Measurements from ENCODE around the gene KCTD16. TPM values are rescaled to one million over a fixed set of nuclear protein-coding genes. Genes with fewer than 3 reads are reported as not detected.
A peak's percentile ranks its signal among the peaks of the same experiment; 100 is the strongest.

KCTD16 gene
- total and polyA plus RNA-seq, 4 donors = 5.1 to 30.8 (median 7.3) TPM

DNA sequence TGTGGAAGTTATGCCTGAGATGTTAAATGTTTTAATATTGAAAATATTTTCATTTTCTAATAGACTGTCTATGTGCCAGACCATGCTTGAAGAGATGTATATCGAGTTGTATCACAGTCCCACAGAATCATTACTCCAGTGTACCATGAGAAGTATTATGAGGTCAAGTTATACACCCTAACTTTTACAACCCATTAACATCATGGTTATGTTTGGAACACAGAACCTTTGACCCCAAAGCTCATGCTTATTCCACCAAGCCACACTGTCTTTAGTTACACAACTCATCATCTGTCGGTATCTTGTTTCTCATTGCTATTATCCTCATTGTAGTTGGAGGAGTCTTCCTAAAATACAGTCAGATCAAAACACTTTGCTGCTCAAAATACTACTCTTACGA, 248.0 kb downstream of the KCTD16 start:
- 80% methylated on average over 1 of the region's 3 CpGs for WGBS (ENCODE audit: insufficient coverage)
- Histone ChIP-seq H3K9me3 (ENCODE audit: control insufficient read depth, insufficient read depth, low read length) (no peaks in the 10 kb centered on the region), H3K36me3 (ENCODE audit: control insufficient read depth, insufficient read depth, low read length) (no peaks in the 10 kb centered on the region), H3K27ac (ENCODE audit: low read depth, low read length) (no peak overlapping the region), H3K4me1 (ENCODE audit: control insufficient read depth, insufficient read depth, low read length) (no peaks in the 10 kb centered on the region), H3K27me3 (ENCODE audit: control insufficient read depth, insufficient read depth, low read length) (no peaks in the 10 kb centered on the region), H3K4me3 (ENCODE audit: low read depth, low read length) (no peak overlapping the region)
- DNase-seq (ENCODE audit: low read depth in 4 of 6, low spot score in 6 of 6) = no peak

DNA sequence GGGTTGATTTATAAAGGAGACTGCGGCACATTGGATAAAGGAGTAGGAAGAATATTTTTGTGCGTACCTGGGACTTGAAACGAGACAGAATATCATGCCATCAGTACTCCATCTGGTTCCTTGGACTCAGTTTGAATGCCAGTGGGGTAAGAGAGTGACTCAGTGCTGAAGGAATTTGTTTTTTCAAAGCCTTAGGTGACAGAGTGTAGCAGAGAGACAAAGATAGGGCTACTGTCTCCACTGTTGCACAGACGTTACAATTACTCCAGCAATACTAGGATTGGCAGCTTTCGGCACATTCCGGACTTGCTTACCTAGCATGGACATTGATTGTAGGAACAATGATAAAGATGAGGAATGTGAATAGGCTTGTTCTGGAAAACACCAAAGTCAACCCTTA, 250.7 kb downstream of the KCTD16 start:
- WGBS (ENCODE audit: insufficient coverage) = 86% methylated on average over 4 of the region's 6 CpGs
- no peaks in the 10 kb centered on the region for H3K36me3 ChIP-seq (ENCODE audit: control insufficient read depth, insufficient read depth, low read length)
- no peaks in the 10 kb centered on the region for H3K27me3 ChIP-seq (ENCODE audit: control insufficient read depth, insufficient read depth, low read length)
- no peaks in the 10 kb centered on the region for H3K9me3 ChIP-seq (ENCODE audit: control insufficient read depth, insufficient read depth, low read length)
- H3K27ac ChIP-seq (ENCODE audit: low read depth, low read length) = no peak overlapping the region
- H3K4me1 ChIP-seq (ENCODE audit: control insufficient read depth, insufficient read depth, low read length) = no peaks in the 10 kb centered on the region
- no peak overlapping the region for H3K4me3 ChIP-seq (ENCODE audit: low read depth, low read length)
- DNase-seq (ENCODE audit: low read depth in 4 of 6, low spot score in 6 of 6) = peak in 1 of 6 donors; percentile 24

DNA sequence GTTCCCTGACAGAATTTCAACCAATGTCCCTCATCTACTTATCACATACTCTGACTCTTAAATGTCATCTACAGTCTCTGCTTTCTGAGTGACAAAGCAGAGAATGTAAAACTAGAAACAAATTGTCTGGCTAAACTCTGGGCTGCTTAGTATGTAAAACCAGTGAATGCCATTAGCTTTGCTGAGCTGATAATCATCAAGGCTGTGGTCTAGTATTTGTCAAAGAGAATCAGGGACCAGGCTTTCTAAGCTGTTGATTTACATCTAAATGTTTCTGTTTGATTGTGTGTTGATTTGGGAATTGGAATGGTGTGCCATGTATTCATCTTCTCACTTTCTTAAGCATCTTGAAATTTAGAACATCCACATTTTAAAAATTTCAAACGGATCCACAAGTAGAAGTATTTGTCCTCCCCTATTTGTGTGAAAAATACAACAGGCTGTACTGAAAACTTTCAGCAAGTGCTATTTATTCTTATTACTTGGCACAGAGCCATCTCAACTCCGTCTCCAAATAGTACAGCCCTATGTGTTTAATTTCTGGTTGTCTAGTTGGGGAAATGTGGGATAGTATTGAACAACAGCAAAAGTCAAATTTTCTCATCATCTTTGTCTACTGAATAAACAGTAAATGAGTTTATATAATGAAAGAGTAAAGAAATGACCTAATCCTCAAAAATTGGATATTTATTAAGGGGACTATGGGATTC, 251.5 kb downstream of the KCTD16 start:
- WGBS (ENCODE audit: insufficient coverage) = no CpG with 5 or more reads among the region's 2 CpGs
- no peaks in the 10 kb centered on the region for H3K36me3 ChIP-seq (ENCODE audit: control insufficient read depth, insufficient read depth, low read length)
- H3K4me1 ChIP-seq (ENCODE audit: control insufficient read depth, insufficient read depth, low read length) = no peaks in the 10 kb centered on the region
- no peaks in the 10 kb centered on the region for H3K27me3 ChIP-seq (ENCODE audit: control insufficient read depth, insufficient read depth, low read length)
- DNase-seq (ENCODE audit: low read depth in 4 of 6, low spot score in 6 of 6) = no peak
- H3K9me3 ChIP-seq (ENCODE audit: control insufficient read depth, insufficient read depth, low read length) = no peaks in the 10 kb centered on the region
- no peak overlapping the region for H3K27ac ChIP-seq (ENCODE audit: low read depth, low read length)
- H3K4me3 ChIP-seq (ENCODE audit: low read depth, low read length) = no peak overlapping the region

DNA sequence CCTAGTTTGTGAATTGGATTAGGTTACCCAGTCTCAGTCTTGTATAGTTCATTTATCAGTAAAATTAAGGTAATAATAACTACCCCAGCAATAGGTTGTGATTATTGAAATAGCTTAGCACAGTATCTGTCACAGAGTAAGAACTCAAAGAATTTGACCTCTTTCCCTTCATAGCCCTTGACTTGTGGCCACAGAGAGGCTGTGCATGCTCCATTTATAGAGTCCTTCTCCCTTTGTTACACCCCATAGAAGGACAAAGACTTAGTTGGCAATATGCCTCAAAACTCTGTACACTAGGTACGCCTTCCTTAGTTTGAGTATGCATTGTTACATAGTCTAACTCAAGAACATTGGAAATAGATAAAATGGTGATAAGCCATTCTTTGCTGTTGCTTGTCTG, 257.2 kb downstream of the KCTD16 start:
- no peaks in the 10 kb centered on the region for H3K27me3 ChIP-seq (ENCODE audit: control insufficient read depth, insufficient read depth, low read length)
- H3K4me3 ChIP-seq (ENCODE audit: low read depth, low read length) = no peak overlapping the region
- H3K27ac ChIP-seq (ENCODE audit: low read depth, low read length) = no peak overlapping the region
- DNase-seq (ENCODE audit: low read depth in 4 of 6, low spot score in 6 of 6) = no peak
- no CpG with 5 or more reads among the region's 1 CpG for WGBS (ENCODE audit: insufficient coverage)
- H3K9me3 ChIP-seq (ENCODE audit: control insufficient read depth, insufficient read depth, low read length) = no peaks in the 10 kb centered on the region
- H3K36me3 ChIP-seq (ENCODE audit: control insufficient read depth, insufficient read depth, low read length) = no peaks in the 10 kb centered on the region
- H3K4me1 ChIP-seq (ENCODE audit: control insufficient read depth, insufficient read depth, low read length) = no peaks in the 10 kb centered on the region

DNA sequence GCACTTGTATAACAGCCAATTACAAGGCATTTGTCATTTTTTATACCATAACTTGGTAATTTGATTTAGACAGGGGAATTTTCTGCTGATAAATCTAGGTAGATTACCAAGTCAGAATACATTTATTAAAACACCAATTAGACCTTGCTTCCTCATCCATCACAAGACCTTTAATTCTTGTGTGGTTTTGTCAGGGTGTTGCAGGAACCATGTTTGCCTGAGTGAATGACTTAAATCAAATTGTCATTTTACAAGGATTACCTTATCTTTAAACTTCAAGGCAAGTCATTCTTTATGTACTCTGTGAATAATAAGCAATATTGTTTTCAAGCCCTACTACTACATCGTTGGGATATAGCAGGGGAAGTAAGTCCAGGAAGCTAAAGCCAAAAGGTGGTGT, 257.7 kb downstream of the KCTD16 start:
- H3K4me1 ChIP-seq (ENCODE audit: control insufficient read depth, insufficient read depth, low read length) = no peaks in the 10 kb centered on the region
- no CpG with 5 or more reads among the region's 1 CpG for WGBS (ENCODE audit: insufficient coverage)

DNA sequence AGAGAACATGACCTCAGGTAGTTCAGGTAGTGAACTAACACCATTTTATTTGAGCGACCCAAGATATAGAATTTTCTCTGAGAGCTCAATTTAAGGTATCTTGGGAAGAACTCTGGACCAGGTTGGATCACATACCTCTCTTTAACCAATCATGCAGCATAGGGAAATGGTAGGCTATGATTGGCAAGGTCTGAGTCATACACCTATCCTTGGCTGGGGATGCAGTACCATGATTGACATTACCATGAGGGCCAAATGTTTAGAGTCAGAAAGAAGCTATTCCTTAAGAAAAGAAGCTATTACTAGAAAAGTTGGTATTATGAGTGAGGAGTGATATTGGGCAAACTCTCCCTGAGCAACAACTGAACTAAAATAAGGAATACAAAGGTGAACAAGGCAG, 258.7 kb downstream of the KCTD16 start:
- WGBS (ENCODE audit: insufficient coverage) = 80% methylated on average over 1 of the region's 1 CpG
- no peaks in the 10 kb centered on the region for H3K36me3 ChIP-seq (ENCODE audit: control insufficient read depth, insufficient read depth, low read length)

More for the DNA sequence above, 257.7 kb downstream of the KCTD16 start:
- Histone ChIP-seq H3K27ac (ENCODE audit: low read depth, low read length) (no peak overlapping the region), H3K36me3 (ENCODE audit: control insufficient read depth, insufficient read depth, low read length) (no peaks in the 10 kb centered on the region), H3K27me3 (ENCODE audit: control insufficient read depth, insufficient read depth, low read length) (no peaks in the 10 kb centered on the region), H3K4me3 (ENCODE audit: low read depth, low read length) (no peak overlapping the region), H3K9me3 (ENCODE audit: control insufficient read depth, insufficient read depth, low read length) (no peaks in the 10 kb centered on the region)
- DNase-seq (ENCODE audit: low read depth in 4 of 6, low spot score in 6 of 6) = no peak

DNA sequence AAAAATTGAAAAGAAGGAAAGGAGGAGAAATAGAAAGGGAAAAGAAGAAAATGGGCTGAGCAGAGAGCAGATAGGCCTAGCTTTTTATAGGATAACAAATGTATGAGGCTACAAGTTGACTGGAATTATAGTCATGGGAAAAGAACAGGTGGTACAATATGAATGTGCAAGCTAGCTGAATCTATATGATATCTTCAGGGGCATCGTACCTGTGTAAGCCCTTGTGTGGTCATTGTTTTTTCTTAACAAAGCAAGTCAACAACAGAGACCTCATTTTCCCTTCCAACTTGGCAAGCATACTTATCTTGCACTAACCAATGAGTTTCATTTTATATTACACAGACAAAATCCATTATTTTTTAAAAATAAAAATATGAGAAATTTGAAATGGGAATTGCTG, 259.2 kb downstream of the KCTD16 start:
- no CpG with 5 or more reads among the region's 1 CpG for WGBS (ENCODE audit: insufficient coverage)
- H3K27me3 ChIP-seq (ENCODE audit: control insufficient read depth, insufficient read depth, low read length) = no peaks in the 10 kb centered on the region
- H3K9me3 ChIP-seq (ENCODE audit: control insufficient read depth, insufficient read depth, low read length) = no peaks in the 10 kb centered on the region
- no peak for DNase-seq (ENCODE audit: low read depth in 4 of 6, low spot score in 6 of 6)
- H3K27ac ChIP-seq (ENCODE audit: low read depth, low read length) = no peak overlapping the region
- H3K4me3 ChIP-seq (ENCODE audit: low read depth, low read length) = no peak overlapping the region
- H3K36me3 ChIP-seq (ENCODE audit: control insufficient read depth, insufficient read depth, low read length) = no peaks in the 10 kb centered on the region
- no peaks in the 10 kb centered on the region for H3K4me1 ChIP-seq (ENCODE audit: control insufficient read depth, insufficient read depth, low read length)

More for the DNA sequence above, 258.7 kb downstream of the KCTD16 start:
- no peaks in the 10 kb centered on the region for H3K4me1 ChIP-seq (ENCODE audit: control insufficient read depth, insufficient read depth, low read length)
- H3K27me3 ChIP-seq (ENCODE audit: control insufficient read depth, insufficient read depth, low read length) = no peaks in the 10 kb centered on the region
- no peak overlapping the region for H3K27ac ChIP-seq (ENCODE audit: low read depth, low read length)
- DNase-seq (ENCODE audit: low read depth in 4 of 6, low spot score in 6 of 6) = no peak
- no peak overlapping the region for H3K4me3 ChIP-seq (ENCODE audit: low read depth, low read length)
- H3K9me3 ChIP-seq (ENCODE audit: control insufficient read depth, insufficient read depth, low read length) = no peaks in the 10 kb centered on the region

DNA sequence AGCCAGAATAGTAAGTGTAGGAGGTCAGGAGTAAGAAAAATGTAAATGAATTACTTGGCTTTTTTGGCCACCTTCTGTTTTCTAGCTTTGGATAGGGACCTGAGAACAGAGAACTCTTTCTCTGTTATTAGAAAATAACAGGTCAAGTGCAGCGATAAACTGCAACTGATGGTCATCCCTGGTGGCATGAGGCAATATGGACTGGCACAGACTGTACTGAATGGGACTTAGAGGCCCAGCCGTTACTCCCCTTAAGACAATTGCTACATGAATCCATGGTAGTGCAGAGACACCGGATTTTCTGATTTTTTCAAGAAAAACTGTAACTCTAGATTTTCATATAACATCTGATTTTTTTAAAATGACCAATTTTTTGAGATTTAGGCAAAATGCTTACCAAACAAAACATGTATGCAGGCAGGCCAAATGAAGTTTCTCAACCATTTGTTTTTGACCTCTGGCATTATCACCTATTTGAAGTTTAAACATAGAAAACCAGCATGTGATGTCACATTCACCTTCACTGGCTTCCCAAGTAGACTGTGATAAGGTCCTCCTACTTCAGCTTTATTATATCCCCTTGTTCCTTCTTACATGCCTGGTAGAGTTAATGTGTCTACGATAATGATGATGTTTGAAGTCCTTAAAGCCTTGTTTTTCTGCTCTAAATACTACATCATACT, 262.6 kb downstream of the KCTD16 start:
- H3K9me3 ChIP-seq (ENCODE audit: control insufficient read depth, insufficient read depth, low read length) = no peaks in the 10 kb centered on the region
- no peak overlapping the region for H3K27ac ChIP-seq (ENCODE audit: low read depth, low read length)
- 88% methylated on average over 1 of the region's 4 CpGs for WGBS (ENCODE audit: insufficient coverage)

DNA sequence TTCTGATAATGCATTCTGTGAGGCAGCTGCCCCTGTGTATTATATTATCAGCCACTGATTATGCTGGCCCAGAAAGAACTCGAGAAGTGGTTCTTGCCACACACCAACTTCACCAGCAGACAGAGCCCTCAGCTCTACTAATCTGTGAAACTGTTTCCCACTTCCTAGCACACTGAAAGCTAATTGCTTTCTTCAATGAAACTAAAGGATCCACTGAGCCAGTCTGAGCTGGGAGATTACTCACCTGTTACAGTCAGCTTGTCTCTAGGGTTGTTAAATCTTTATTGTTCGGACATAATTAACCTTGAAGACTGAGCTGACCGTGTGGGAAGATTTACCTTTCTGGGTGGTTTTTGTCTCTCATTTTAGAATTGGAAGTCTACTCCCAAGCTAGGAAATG, 263.2 kb downstream of the KCTD16 start:
- no peaks in the 10 kb centered on the region for H3K36me3 ChIP-seq (ENCODE audit: control insufficient read depth, insufficient read depth, low read length)
- H3K9me3 ChIP-seq (ENCODE audit: control insufficient read depth, insufficient read depth, low read length) = no peaks in the 10 kb centered on the region
- WGBS (ENCODE audit: insufficient coverage) = 25% methylated on average over 1 of the region's 3 CpGs
- no peak overlapping the region for H3K4me3 ChIP-seq (ENCODE audit: low read depth, low read length)
- H3K27me3 ChIP-seq (ENCODE audit: control insufficient read depth, insufficient read depth, low read length) = no peaks in the 10 kb centered on the region
- DNase-seq (ENCODE audit: low read depth in 4 of 6, low spot score in 6 of 6) = peak in 1 of 6 donors; percentile 43
- H3K4me1 ChIP-seq (ENCODE audit: control insufficient read depth, insufficient read depth, low read length) = no peaks in the 10 kb centered on the region
- H3K27ac ChIP-seq (ENCODE audit: low read depth, low read length) = no peak overlapping the region

More for the DNA sequence above, 262.6 kb downstream of the KCTD16 start:
- Histone ChIP-seq H3K27me3 (ENCODE audit: control insufficient read depth, insufficient read depth, low read length) (no peaks in the 10 kb centered on the region), H3K36me3 (ENCODE audit: control insufficient read depth, insufficient read depth, low read length) (no peaks in the 10 kb centered on the region), H3K4me1 (ENCODE audit: control insufficient read depth, insufficient read depth, low read length) (no peaks in the 10 kb centered on the region), H3K4me3 (ENCODE audit: low read depth, low read length) (no peak overlapping the region)
- DNase-seq (ENCODE audit: low read depth in 4 of 6, low spot score in 6 of 6) = no peak

DNA sequence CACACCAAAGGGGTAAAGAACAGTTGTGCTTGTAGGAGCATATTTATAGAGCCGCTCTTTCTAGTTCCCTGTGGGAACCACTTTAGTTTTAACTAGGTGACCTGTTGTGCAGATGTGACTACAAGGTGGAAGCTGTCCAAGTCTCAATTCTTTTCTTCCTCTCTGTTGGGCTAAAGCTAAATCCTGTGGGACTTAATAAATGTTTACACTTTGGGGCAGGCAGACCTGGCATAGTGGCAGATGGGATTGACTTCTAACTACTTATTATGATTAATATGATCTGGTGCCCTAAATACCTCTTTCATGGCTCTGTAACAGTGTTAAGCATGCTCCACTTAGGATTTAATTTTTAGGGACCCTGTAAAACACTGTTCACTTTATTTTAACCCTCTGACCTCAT, 265.3 kb downstream of the KCTD16 start:
- H3K9me3 ChIP-seq (ENCODE audit: control insufficient read depth, insufficient read depth, low read length) = no peaks in the 10 kb centered on the region
- WGBS (ENCODE audit: insufficient coverage) = no CpG with 5 or more reads among the region's 1 CpG
- no peaks in the 10 kb centered on the region for H3K4me1 ChIP-seq (ENCODE audit: control insufficient read depth, insufficient read depth, low read length)
- no peaks in the 10 kb centered on the region for H3K27me3 ChIP-seq (ENCODE audit: control insufficient read depth, insufficient read depth, low read length)
- H3K36me3 ChIP-seq (ENCODE audit: control insufficient read depth, insufficient read depth, low read length) = no peaks in the 10 kb centered on the region
- no peak overlapping the region for H3K27ac ChIP-seq (ENCODE audit: low read depth, low read length)
- DNase-seq (ENCODE audit: low read depth in 4 of 6, low spot score in 6 of 6) = peak in 1 of 6 donors; percentile 23
- no peak overlapping the region for H3K4me3 ChIP-seq (ENCODE audit: low read depth, low read length)

Measured in spinal cord (tissue), 10 donors.